Activated T-helper 1 cell treated with anti-CD3 and anti-CD28 coated beads, Interleukin-2, amount 50 U/mL, for 16 hours (primary cell): Measurements from ENCODE around the gene PTPN4.

Source experiments
- DNase-seq, 2 donors: peaks; one replicate each; pipeline ENCODE4 v3.0.0-alpha.2; 2020; ENCODE audit warnings: low read depth in 1 of 2, low spot score in 1 of 2

The PTPN4 gene

DNA sequence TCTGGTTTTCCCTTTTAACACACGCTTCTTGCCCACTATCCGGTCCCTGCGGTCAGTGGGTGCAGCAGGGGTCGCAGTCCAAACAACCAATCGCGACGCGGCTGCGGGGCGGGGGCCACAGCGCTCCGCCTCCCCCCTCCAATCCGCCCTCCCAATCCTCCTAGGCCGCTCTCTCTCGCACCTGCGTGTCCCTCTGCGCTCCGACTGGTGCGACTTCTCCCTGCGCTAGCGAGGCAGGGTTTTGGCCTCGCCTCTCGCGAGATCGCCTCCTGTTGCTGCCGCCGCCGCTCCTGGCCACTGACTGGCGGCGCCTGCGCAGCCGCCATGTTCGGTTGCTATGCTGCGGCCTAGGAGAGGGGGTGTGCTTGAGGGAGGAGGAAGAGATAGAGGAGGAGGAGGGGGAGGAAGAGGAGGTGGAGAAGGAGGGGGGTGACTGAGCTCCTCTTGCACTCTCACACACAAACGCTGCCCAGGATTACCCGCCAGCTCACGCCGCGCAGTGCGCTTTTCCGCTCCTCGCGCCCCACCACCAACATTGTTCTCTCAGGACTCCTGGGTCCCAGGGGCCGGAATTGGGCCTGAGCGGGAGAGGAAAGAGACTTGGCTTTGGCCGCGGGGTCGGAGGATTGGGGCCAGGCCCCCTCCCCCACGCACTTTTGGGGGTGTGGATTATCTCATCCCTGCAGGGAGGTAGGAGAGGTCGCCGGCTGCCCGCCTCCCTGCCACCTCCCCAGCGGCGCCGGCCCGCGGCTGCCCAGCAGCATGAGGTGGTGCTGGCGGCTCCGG is at the start of gene PTPN4:
PTPN4 (plus strand) TSS at position 472 of the 786 bp plus-strand sequence. CDS start 49,932 bp downstream, outside the sequence.
- DNase-seq, result peak; percentile 89 to 94

GRCh38 chr2:119710281-119710680 is 49.4 kb upstream of the PTPN4 start:
- DNase-seq, result no peak

DNA sequence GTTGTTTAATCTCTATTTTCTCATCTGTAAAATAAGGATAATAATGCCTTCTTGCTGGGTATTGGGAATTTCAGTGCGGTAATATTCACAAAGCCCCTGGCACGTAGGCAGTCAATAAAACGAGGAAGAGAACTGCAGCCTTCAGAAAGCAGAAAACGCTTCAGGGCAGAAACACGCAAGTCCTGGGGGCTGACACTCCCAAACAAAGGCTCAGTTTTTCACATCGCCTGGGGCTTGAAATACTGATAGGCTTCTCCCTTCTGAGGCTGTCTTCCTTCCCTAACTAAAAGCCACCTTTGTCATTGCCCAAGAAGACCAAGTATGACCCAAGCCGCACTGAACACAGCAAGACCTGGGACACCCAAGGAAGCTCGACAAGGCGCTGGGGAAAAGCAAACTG is 48.4 kb upstream of the PTPN4 start:
- no peak for DNase-seq

- no peak for DNase-seq
Observed at GRCh38 chr2:119712571-119712970, 47.2 kb upstream of the PTPN4 start.

- no peak for DNase-seq
Observed at GRCh38 chr2:119713819-119714490, 45.8 kb upstream of the PTPN4 start.

- DNase-seq, result no peak
Observed at GRCh38 chr2:119715409-119716283, 44.1 kb upstream of the PTPN4 start.

- no peak for DNase-seq
Observed at GRCh38 chr2:119716284-119716672, 43.4 kb upstream of the PTPN4 start.

DNA sequence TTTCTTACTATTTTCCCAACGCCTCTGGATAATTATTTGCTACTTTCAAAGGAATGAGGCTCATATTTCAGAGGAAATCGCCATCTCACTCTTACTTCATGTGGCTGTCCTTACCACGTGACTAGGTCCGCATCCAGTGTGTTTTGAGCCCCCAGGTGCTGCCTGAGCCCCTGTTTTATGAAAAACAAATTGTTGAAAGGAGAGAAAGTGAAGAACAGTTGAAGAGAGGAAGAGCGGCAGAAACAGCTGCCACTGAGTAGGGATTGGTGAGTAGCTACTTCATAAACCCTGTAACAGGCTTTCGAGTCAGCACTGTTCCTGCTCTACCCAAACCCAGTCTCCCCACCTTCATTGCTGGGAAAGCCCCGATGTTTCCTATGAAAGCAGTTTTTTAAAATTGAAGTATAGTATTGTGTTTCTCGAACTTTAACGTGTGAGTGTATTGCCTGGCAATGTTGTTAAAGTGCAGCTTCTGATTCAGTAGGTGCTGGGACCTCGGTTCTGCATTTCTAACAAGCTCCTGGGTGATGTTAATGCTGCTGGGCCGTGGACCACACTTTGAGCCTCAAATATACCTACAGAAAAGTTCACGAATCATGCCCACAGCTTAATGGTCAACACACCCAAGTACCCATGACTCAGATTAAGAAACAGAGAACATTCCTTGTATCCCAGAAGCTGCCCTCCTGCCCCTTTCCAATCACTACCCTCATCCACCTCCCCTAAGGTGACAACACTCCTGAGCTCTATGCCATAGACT is 41.0 kb upstream of the PTPN4 start:
- no peak for DNase-seq

GRCh38 chr2:119719261-119719627 is 40.5 kb upstream of the PTPN4 start:
- DNase-seq, result no peak

- no peak for DNase-seq
Observed at GRCh38 chr2:119721043-119721442, 38.7 kb upstream of the PTPN4 start.

GRCh38 chr2:119721462-119721861 is 38.3 kb upstream of the PTPN4 start:
- no peak for DNase-seq

DNA sequence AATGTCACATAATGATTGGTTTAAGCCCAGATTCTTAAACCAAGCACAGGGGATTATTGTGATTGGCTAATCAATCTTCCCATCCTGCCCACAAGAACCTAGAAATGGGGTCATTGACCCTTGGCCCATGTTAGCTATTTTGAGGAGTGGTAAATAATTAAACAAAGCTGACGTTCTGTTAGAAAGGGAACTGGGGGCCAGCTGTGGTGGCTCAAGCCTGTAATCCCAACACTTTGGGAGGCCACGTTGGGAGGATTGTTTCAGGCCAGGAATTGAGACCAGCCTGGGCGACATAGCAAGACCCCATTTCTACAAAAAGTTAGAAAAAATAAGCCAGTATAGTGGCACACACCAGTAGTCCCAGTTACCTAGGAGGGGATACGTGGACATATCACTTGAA is 37.8 kb upstream of the PTPN4 start:
- DNase-seq, result no peak

DNA sequence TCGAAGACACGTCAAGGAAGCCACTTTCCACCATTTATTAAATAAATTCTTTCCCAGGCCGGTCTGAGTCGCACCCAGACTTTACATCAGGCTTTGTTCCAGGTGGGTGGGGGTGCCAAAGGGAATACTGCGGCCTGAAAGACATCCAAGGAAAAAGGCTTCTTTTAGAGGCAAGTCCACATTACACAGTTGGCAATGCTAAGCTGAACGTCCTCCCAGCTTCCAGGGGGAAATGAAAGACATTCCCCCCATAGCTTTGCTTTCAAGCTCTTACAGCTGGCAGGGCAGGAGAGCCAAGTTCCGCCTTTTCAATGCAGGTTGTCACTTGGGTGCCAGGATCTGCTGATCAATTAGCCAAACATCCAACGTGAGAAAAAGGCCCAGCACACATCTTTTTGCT is 36.5 kb upstream of the PTPN4 start:
- DNase-seq, result no peak

DNA sequence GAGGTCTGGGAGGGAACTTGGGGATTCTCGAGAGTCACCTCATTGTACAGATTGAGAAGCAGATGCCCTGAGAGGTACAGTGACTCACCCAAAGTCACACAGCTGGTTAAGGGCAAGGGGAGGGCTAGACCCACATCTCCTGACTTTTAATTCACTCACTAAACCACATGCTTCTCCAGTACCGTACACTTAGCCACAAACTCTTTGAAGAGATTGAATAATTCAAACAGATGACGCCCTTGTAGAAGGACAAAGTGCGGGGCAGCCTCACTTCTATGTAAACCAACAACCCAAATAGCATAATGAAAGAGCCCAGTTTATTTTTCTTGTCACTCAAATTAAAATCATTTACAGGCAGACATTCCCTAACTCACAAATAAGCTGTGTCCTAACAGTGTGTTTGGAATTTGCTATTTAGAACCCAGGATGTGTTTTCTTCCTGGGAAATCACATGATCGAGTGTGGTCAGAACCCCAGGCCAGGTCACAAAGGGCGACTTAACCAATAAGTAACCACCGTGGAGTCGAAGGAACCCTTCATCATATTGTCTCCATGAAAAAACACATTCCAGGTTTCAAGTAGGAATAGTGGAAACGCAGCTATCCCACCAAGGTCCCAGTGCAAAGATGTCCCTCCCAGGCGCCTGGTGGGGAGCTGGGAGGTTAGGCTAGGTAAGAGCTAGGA is 35.8 kb upstream of the PTPN4 start:
- DNase-seq, result no peak

DNA sequence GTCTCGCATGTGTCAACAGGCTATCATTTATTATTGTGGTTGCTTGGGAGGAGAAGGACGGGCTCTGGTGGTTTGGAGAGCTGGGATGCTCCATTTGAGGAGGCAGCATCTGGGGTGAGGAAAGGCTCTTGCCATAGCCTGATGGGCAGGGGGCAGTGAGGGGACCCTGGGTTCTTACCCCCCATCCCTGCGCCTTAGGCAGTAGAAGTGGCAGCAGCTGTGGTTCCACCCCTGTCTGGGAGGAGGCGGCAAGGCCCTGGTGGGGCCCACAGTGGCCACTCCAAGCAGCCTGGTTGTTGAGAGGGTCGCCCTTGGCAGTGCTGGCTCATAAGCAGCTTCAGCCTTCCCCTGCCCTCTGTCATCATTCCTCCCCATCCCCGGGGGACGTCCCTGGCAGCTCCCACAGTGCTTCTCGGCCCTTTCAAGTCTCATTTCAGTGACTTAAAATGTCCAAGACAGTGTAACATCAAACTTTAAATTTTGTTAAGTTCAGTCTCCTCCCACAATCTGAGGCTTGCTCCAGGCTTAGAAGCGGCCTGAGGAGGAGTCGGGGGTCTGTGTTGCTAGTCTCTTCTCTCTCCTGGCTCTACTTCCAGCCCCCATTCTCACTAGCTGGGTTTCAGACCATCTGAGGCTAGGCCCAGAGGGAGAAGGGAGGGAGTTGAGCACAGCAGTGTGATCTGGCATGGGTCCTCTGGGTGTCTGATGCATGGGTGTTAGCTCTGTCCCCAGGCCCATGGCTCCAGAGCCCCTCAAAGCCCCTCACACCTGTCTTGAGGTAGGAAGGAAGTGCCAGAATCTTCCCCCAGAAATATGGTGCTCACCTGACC is 34.9 kb upstream of the PTPN4 start:
- DNase-seq, result no peak

- no peak for DNase-seq
Observed at GRCh38 chr2:119727493-119727892, 32.2 kb upstream of the PTPN4 start.

GRCh38 chr2:119728421-119728820 is 31.3 kb upstream of the PTPN4 start:
- DNase-seq, result no peak

DNA sequence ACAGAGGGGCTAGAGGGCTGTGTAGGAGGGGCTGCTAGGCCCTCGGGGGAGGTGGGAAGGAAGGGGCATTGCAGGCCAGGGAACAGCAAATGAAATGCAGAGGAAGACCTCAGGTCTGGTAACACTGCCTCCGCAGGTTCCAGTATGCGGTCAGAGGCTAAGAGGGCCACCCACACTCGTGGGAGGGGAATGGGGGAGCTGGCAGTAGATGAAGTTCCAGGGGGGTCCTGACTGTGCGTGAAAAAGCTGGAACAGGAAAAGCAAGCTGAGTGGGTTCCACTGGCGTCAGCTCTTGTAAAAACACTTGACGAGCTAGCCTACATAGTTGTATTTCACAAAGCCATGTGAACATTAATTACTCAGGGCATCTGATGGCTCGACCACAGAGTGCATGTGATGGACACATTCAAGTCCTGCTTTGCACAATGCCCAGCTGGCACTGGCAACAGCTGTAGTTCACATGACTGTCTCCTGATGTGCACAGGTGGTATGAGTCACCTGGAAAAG is 29.0 kb upstream of the PTPN4 start:
- no peak for DNase-seq

GRCh38 chr2:119731983-119732382 is 27.7 kb upstream of the PTPN4 start:
- no peak for DNase-seq
